Left cardiac atrium (tissue), 4 donors: ENCODE measurements around the gene PALM3. TPM values are rescaled to one million over a fixed set of nuclear protein-coding genes. Genes with fewer than 3 reads are reported as not detected.
A peak's percentile ranks its signal among the peaks of the same experiment; 100 is the strongest.

Source experiments
- ATAC-seq, 2 donors: fragments of 200-7000 bp; cut with Tn5 transposase; one replicate each; pipeline ENCODE4 v1.9.1; 2020; ENCODE audit warnings: mild to moderate bottlenecking in 2 of 2, moderate library complexity in 2 of 2
- DNase-seq: peaks from one replicate; pipeline ENCODE4 v3.0.0-alpha.2; 2020
- intact Hi-C, 2 donors: fragments of 100-400 bp; cut with DNase I; formaldehyde crosslinking; loops; one replicate each; pipeline versions ENCODE4 v1.14.1 to v1.15.1; 2022 to 2023
- long read RNA-seq: library from polyadenylated mRNA; unstranded; transcript quantifications from one replicate; pipeline ENCODE4 v2.0.0, GENCODE V29; 2021
- total RNA-seq, 2 donors: library from RNA; stranded (reverse); fragmentation: NEBNext Ultra II Directional; extraction: Animal tissue kit (Norgen Biotek cat#: 25700); gene quantifications; one replicate each; pipeline ENCODE4 v1.2.1, GENCODE V29; 2021
- donor health status: DM: no; HTN: yes; CAD: no.
- donor health status: DM: no; HTN: yes; CAD: no; lungs with severe emphysema.
- donor health status: DM: yes; HTN: yes; CAD: no.
- donor health status: Dilated cardiomyopathy.

PALM3 gene, protein sequence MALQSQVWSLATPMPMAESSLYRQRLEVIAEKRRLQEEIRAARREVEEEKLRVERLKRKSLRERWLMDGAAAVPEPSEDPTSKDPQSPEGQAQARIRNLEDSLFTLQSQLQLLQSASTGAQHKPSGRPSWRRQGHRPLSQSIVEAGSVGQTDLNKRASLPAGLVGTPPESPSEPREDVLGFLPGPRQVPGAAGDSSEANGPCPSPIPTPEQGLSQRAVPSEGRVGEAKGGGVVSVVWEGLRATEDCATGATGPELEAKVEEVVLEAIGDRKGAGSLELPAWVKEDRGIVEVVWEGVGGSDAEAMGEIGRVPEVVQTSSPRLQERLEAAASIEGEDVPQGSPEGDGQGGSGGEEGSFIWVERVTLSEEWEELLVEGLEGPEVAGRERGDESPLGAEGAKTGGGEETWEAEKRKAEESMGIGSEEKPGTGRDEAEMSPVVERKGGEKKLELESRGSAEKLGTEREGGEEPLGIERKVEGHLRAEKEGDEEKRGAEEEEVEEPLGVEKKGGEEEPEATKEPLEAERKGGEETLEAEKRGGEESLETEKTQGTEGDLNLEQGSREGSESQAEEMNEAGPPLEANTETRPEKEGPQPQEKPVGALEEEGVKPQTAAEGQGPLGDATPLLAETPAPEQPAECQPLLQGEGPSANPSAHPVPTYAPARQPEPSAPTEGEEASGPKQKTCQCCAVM
- total RNA-seq, result under 1 TPM; 0.50 to 0.88 TPM
- long read RNA-seq, result 0 reads

- DNase-seq (no peak), ATAC-seq (no peak)
- intact Hi-C loops, result no loop called here
Measured at GRCh38 chr19:14061751-14062557, at the start of gene PALM3. Gene PALM3 (minus strand): TSS chr19:14062076. CDS start chr19:14061980, 96 bp downstream.

DNA sequence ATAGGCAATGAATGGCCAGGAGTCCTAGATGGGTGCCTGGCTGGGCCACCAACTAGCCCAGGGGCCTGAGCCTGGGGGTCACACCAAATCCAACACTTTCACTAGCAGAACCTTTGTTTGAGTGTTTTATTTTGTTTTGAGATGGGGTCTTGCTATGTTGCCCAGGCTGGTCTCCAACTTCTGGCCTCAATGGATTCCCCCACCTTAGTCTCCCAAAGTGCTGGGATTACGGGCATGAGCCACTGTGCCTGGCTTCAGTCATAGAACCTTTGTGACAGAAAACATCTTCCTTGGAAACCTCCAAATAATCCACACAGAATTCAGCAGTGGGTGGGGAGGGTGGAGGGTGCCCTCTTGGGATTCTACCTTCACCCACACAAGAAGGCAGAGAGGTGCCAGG is 49.6 kb upstream of the PALM3 start:
- intact Hi-C loops, result no loop called here
- no peak for DNase-seq
- ATAC-seq, result no peak

GRCh38 chr19:14110650-14111049 is 48.8 kb upstream of the PALM3 start:
- no peak for ATAC-seq
- intact Hi-C loops, result no loop called here
- DNase-seq, result no peak

GRCh38 chr19:14107581-14108461 is 45.9 kb upstream of the PALM3 start:
- DNase-seq (peak; percentile 72), ATAC-seq (peak; percentile 83)
- intact Hi-C loops, result loop anchor here in 1 of 2 donors (2.0 kb wide), 1 partner anchor 15 kb away; no protein-coding TSS in a partner anchor

GRCh38 chr19:14106840-14107239 is 45.0 kb upstream of the PALM3 start:
- DNase-seq (no peak), ATAC-seq (peak; percentile 31 to 53)
- intact Hi-C loops, result loop anchor here in 1 of 2 donors (2.0 kb wide), 1 partner anchor 14 kb away; no protein-coding TSS in a partner anchor

DNA sequence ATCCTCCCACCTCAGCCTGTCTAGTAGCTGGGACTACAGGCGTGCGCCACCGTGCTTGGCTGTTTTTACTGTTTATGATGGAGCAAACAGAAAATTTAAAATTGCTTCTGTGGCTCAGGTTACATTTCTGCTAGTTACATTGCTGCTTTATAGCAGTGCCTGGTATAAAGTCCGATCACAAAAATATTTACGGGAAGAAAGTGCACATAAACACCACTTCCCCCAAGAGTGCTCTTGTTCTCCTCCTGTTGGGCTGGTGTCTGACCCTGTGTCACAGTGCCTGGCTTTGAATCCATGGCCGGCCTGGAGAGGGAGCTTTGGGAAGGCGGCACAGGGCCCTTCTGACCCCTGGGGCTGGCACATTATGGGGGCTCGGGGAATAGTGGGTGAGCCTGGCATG is 43.8 kb upstream of the PALM3 start:
- DNase-seq (no peak), ATAC-seq (no peak)
- intact Hi-C loops, result loop anchor here in 1 of 2 donors (2.0 kb wide), 1 partner anchor 13 kb away; no protein-coding TSS in a partner anchor

- DNase-seq (no peak), ATAC-seq (no peak)
- intact Hi-C loops, result no loop called here
Measured at GRCh38 chr19:14103310-14103709, 41.4 kb upstream of the PALM3 start.

DNA sequence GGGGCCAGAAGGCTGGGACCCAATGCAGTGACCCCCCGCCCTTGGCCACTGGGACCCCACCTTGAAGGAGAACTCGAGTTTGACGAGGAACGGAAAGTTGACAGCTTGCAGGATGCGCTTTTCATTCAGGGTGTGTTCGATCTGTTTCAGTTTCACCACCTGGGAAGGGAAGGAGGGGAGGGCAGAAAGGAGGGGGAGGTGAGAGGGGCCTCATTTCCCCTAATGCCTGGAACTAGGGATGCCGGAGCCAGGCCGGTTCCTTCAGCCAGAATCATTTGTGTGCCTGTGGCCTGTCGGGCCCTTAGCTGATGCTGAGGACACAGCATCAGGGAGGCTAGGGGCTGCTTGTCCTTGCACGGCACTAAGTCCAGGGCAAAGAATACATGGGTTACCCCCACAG is 40.9 kb upstream of the PALM3 start:
- intact Hi-C loops, result no loop called here
- no peak for DNase-seq

GRCh38 chr19:14102102-14102696 is 40.3 kb upstream of the PALM3 start:
- peak in 1 of 2 donors; percentile 18 for ATAC-seq

More for the DNA sequence above, 40.9 kb upstream of the PALM3 start:
- ATAC-seq, result no peak

GRCh38 chr19:14101003-14101545 is 39.2 kb upstream of the PALM3 start:
- ATAC-seq (no peak), DNase-seq (no peak)
- intact Hi-C loops, result no loop called here

More at GRCh38 chr19:14102102-14102696, 40.3 kb upstream of the PALM3 start:
- intact Hi-C loops, result no loop called here
- DNase-seq, result no peak

- ATAC-seq, result peak in 1 of 2 donors; percentile 10
- no peak for DNase-seq
- intact Hi-C loops, result no loop called here
Measured at GRCh38 chr19:14097532-14098151, 35.8 kb upstream of the PALM3 start.

GRCh38 chr19:14096272-14096992 is 34.6 kb upstream of the PALM3 start:
- no peak for ATAC-seq
- intact Hi-C loops, result no loop called here
- no peak for DNase-seq

- DNase-seq, result no peak
- no peak for ATAC-seq
- intact Hi-C loops, result no loop called here
Measured at GRCh38 chr19:14094854-14095253, 33.0 kb upstream of the PALM3 start.

DNA sequence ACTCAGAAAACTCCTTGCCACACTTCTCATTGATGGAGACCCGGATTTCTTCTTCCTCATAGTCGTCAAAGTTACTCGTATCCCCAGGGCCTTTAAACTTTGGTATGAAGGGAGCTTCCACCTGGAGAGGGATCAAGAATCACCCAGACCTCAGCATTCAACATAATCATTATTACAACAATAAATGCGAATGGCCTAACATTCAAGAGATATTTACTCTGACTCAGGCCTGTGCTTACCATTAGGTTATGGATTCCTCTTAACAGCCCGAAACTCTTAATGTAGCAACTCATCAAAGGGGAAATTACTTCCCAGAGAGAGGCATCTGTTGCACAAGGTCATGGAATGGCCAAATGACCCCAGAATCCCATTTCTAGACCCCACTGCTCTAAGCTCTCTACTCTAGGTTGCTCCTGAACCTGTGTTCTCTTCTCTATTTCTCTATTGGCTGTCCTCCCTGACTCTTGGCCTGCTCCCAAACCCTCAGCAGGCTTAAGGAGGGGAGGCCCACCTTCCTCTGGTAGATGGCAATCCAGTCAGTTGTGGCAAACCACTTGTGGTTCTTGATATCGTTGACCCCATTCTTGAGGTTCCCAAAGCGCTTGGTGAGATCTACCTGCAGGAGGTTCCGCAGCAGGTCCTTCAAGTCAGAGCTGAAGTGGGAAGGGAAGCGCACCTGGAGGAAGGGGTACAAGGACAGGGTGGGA is 31.4 kb upstream of the PALM3 start:
- DNase-seq (no peak), ATAC-seq (no peak)
- intact Hi-C loops, result loop anchor here in 1 of 2 donors (2.0 kb wide), 1 partner anchor 14 kb away; no protein-coding TSS in a partner anchor

GRCh38 chr19:14091813-14092462 is 30.1 kb upstream of the PALM3 start:
- DNase-seq (no peak), ATAC-seq (peak; percentile 0 to 3)
- intact Hi-C loops, result loop anchor here in 1 of 2 donors (2.0 kb wide), 1 partner anchor 15 kb away; no protein-coding TSS in a partner anchor
